Measurements from ENCODE around the gene UBL4B.

DNA sequence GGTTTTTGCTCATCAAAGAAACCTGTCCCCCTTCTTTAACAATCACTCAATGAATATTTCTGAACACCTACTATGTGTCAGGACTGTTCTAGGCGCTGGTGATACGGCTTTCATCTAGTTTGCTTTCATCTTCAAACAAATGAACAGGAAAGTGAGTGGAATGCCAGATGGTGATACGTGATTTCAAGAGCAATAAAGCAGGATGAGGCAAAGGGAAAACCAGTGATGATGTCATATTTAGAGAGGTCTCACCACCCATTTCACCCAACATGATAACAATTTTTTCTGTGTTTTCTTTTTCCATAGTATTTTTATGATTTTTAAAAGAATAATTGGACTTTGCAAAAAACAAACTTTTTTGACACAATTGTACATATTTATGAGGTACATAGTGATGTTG, 26.7 kb downstream of the UBL4B start:
- TF ChIP-seq MYC (IDR thresholded peaks at IDR 0.05; ENCODE audit: low read depth, low read length) (no peak), POLR2A (IDR thresholded peaks at IDR 0.05; ENCODE audit: low read depth, low read length) (no peak), POLR2AphosphoS5 (IDR thresholded peaks at IDR 0.05; ENCODE audit: insufficient read depth, low read depth, low read length) (no peak)
- TF ChIP-seq, protein P1, sequence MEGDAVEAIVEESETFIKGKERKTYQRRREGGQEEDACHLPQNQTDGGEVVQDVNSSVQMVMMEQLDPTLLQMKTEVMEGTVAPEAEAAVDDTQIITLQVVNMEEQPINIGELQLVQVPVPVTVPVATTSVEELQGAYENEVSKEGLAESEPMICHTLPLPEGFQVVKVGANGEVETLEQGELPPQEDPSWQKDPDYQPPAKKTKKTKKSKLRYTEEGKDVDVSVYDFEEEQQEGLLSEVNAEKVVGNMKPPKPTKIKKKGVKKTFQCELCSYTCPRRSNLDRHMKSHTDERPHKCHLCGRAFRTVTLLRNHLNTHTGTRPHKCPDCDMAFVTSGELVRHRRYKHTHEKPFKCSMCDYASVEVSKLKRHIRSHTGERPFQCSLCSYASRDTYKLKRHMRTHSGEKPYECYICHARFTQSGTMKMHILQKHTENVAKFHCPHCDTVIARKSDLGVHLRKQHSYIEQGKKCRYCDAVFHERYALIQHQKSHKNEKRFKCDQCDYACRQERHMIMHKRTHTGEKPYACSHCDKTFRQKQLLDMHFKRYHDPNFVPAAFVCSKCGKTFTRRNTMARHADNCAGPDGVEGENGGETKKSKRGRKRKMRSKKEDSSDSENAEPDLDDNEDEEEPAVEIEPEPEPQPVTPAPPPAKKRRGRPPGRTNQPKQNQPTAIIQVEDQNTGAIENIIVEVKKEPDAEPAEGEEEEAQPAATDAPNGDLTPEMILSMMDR (IDR thresholded peaks at IDR 0.05; ENCODE audit: extremely low read depth in 1 of 2, insufficient read depth in 1 of 2, low read depth in 1 of 2, low read length in 2 of 2): no peak

Measured in endothelial cell of umbilical vein (primary cell).